ENCODE data around the gene TMEM201.

Gene TMEM201

GRCh38 chr1:9654051-9654833, 65.5 kb downstream of the TMEM201 start:
- no peak for FAIRE-seq

GRCh38 chr1:9654834-9655723, 66.4 kb downstream of the TMEM201 start:
- FAIRE-seq: no peak

GRCh38 chr1:9655836-9656235, 67.1 kb downstream of the TMEM201 start:
- FAIRE-seq: no peak

GRCh38 chr1:9657521-9658032, 68.9 kb downstream of the TMEM201 start:
- FAIRE-seq: no peak

GRCh38 chr1:9658199-9658598, 69.5 kb downstream of the TMEM201 start:
- FAIRE-seq: no peak

- no peak for FAIRE-seq
Measured at GRCh38 chr1:9659328-9659727, 70.6 kb downstream of the TMEM201 start.

GRCh38 chr1:9663257-9663656, 74.5 kb downstream of the TMEM201 start:
- FAIRE-seq: no peak
